ENCODE measurements around the gene EPS15.
"Not testable (repeated sequence)": the region's sequence is repeated elsewhere in the genome, so short reads cannot be mapped to it uniquely, and the experiment has no call there.

The EPS15 gene

DNA sequence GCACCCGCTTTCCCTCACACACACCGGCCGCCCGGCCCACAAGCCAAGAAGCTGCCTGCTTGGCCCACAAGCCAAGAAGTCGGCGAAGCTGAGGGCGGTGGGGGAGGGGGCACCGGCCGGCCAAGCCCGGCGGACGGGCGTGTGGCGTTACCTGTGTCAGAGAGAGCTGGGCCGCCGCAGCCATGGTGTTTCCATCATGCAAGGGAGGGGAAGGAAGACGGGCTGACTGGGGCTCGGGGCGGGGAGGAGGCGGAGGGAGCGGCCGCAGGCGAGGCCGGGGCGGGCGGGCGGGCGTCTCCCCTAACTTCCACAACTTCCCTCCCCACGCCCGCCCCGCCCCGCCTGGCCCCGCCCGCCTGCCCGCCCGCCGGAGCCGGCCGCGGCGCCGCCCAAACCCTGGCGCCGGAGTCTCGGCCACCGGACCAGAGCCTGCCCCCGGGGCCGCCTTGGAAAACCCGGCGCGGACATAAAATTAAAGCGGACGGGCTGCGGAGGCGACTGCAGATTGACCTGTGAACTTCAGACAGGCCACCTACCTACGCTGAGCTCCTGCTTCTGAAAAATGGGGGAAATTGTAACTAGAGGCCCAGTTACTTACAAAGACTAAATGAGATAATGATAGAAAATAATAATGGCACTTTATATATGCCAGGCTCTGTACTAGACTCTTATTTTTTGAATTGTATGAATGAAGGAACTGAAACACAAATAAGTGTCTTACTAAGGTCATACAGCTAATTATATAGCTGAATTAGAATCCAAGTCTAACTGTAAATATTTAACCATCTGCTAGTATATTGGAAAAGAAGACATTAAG, at the start of gene EPS15:
TSS of gene EPS15 (minus strand) at position 219 of the 817 bp plus-strand sequence. CDS start at position 184, 35 bp downstream.
- no peak for DNase-seq (ENCODE audit: low read depth)

DNA sequence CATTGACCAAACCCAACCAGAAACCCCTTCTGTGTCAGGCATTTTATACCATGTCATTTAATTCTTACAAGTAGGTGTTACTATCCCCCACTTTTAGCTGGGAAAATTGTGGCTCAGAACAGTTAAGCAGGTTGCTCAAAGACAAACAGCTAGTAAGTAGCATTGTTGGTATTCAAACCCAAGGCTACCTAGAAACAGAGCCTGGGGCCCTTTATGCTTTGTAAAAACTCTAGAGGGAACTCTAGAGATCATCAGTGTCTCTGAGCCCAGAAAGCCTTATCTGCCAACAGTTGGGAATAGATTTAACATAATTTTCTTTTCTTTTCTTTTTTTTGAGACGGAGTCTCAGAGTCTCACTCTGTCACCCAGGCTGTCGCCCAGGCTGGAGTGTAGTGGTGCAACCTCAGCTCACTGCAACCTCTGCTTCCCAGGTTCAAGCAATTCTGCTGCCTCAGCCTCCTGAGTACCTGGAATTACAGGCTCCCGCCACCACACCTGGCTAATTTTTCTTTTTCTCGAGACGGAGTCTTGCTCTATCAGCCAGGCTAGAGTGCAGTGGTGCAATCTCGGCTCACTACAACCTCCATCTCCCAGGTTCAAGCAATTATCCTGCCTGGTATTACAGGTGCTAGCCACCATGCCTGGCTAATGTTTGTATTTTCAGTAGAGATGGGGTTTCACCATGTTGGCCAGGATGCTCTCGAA, 49.3 kb upstream of the EPS15 start:
- DNase-seq (ENCODE audit: low read depth): no peak

DNA sequence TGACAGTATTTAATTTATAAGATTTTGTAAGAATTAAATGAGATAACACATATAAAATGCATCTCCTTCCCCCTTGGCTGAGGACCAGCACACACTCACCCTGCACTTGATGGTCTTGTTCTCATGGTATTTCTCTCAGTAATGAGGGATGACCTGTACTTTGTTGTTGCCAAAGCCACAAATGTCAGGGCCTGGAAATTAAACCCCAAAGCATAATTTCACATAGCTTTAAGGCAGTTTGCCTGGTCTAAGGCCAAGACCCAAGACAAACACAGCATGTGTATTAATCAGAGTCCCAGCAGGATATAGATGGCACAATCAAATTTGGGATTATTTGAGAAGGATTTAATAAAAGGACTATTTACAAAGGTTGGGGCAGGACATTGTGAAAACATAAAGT, 48.6 kb upstream of the EPS15 start:
- peak; percentile 92 for DNase-seq (ENCODE audit: low read depth)

DNA sequence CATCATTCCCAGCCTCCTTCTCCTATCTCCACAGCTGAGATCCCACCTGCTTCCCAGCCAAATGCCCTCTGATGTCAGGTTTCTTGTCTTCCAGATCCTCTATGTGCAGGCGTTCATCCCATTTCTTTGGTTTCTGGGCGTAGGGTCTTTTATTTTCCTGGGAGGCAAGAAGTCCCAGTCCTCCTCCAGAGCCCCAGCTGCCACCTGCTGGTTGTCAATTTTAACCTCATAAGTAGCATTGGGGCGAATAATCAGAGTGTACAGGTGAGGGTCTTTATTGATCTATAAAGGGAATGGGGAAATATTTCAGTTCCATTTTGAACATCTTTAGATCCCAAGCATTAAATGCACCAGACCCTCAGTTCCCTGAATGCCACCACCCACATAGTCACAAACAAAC, 47.2 kb upstream of the EPS15 start:
- DNase-seq (ENCODE audit: low read depth): no peak

DNA sequence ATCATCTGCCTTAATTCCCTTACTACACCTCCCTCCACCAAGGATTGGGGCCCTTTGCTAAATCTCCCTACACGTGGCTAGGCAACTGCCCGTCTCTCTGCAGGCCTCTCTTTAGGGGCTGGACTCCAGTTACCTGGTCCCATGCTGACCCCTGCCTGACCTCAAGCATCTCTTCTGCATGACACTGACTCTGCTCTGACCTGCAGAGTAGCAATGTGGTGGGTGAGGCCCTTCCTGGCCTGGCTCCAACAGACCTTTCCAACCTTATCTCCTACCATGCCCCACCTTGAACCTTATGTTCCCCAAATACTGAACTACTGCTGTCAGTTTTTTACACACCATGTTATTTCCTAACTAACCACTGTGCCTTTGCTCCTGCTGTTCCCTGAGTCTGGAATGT, 45.9 kb upstream of the EPS15 start:
- DNase-seq (ENCODE audit: low read depth): no peak

DNA sequence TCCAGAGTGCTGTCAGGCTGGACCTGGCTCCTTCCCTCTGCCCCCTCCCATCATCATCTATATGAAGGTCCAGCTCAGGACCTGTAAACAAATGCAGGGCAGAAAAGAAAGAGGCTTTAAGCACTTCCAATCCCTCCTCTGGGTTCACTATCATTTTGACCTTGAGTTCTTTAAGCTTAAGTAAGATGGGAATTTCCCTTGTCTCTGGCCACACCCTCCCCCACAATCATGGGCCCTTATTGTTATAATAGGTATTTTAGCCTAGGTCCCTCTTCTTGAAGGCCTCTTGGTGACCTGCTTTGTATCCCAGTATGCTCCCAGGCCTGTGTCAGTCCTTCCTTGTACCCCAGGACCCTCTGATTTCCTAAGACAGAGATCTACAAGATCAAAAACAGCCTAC, 45.1 kb upstream of the EPS15 start:
- DNase-seq (ENCODE audit: low read depth): no peak

DNA sequence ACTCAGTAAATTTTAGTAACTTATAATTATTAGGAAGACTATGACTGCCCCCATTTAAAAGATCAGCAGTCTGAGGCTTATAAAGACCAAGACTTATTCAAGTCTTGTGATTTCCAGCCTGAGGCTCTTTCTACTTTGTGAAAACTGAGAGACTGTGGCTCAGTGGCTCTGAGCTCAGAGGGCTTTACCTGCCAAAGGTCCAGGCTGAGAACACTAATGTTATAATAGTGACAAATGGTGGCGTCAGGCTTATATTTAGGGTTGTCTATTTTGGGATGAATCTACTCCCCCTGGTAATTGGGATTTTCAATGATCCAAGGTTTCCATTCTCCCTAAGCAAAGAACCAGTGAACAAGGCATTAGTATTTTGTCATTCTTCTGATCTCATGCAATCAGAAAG, 42.6 kb upstream of the EPS15 start:
- no peak for DNase-seq (ENCODE audit: low read depth)

DNA sequence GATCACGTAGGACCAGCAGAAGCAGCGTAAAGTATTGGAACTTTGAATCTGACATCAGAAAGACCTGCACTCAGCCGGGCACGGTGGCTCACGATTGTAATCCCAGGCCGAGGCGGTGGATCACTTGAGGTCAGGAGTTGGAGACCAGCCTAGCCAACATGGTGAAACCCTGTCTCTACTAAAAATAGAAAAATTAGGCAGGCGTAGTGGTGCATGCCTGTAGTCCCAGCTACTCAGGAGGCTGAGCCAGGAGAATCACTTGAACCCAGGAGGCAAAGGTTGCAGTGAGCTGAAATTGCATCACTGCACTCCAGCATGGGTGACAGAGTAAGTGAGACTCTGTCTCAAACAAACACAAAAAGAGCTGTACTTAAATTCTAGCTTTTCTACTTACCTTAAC, 41.8 kb upstream of the EPS15 start:
- DNase-seq (ENCODE audit: low read depth): not testable (repeated sequence)

DNA sequence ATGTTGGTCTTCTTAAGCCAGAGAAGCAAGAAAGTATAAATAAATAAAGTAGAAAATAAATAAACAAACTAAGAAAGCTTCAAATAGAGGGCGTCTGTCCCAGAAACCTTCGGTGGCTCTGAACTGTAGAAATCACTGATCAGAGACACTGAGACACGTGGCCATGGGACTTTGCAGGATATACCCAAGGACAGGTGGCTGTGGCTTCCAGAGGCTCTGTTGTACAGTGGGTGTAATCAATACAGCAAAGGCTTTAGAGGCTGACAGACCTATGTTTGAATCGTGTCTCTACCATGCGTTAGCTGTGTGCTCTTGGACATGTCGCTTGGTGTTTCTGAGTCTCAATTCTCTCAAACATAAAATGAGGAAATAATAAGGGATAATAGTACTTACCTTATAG, 41.0 kb upstream of the EPS15 start:
- DNase-seq (ENCODE audit: low read depth): no peak

DNA sequence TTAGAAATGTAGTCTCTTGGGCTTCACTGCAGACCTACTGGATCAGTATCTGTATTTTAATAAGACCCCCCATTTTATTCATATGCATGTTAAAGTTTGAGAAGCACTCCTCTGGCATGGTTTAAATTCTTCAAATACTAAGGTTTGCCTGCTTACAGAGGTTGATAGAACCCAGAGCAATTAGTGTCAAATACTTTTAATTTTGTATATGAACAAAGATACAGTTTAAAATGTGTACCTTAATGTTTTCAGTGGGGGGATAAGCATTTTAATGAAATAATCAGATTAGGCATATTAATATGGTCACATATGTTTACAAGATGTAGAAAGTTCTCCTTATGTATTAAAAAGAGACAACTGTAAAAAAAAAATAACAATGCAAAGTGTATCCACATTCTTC, 40.4 kb upstream of the EPS15 start:
- DNase-seq (ENCODE audit: low read depth): no peak

DNA sequence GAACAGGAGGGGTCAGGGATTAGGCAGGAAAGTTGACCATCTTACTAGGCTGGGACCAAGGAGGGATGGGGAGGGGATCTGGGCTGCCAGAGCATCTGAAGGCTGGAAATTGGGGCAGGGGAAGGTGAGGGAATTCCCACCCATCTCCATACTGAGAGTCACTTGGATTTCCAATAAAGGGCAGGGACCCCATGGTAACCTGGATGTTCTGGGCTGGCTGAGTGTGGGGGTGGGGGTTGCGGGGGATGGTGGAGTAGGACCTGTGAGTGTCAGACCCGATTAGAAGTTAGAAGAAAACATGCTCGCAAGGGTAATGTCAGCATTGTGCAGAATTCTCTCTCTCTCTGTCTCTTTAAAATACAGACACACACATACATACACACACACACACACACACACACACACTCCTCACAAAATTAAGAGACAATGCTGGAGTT, 40.0 kb upstream of the EPS15 start:
- no peak for DNase-seq (ENCODE audit: low read depth)

DNA sequence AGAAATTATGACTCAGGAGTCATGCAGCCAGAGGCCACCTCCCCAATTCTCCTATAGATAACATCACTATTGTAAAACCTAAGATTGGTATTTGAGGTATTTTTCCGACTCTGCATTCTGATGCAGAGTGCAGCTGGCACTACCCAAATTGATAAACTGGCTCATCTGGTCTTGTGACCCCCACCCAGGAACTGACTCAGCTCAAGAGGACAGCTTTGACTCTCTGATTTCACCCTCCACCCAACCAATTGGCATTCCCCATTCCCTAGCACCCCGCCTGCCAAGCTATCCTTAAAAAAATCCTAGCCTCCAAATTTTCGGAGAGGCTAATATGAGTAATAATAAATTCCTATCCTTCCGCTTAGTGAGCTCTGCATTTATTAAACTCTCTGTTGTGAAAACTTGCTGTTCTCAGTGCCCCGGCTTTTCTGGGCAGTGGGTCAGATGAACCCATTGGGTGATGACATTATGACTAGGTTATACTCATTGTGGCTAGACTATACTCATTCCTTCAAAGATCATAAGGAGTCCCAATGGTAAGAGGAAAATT, 39.4 kb upstream of the EPS15 start:
- DNase-seq (ENCODE audit: low read depth): no peak

DNA sequence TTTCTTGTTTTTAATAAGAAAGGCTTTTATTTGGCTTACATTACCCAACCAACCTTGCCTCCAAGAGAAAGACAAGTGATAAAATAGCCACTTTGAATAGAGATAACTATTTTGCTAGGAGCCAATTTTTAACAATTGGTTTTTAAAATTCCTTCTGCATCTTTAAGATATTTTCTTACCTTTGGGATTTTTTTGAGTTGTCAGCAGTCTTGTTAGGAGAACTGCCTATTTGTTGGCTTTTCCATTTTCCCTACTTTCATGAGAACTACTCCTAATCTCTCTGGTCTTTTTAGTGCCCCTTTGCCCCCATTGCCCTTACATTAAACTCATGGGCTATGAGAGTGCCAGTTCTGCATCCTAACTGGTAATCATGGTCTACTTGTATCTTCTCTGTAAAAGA, 38.1 kb upstream of the EPS15 start:
- DNase-seq (ENCODE audit: low read depth): no peak

DNA sequence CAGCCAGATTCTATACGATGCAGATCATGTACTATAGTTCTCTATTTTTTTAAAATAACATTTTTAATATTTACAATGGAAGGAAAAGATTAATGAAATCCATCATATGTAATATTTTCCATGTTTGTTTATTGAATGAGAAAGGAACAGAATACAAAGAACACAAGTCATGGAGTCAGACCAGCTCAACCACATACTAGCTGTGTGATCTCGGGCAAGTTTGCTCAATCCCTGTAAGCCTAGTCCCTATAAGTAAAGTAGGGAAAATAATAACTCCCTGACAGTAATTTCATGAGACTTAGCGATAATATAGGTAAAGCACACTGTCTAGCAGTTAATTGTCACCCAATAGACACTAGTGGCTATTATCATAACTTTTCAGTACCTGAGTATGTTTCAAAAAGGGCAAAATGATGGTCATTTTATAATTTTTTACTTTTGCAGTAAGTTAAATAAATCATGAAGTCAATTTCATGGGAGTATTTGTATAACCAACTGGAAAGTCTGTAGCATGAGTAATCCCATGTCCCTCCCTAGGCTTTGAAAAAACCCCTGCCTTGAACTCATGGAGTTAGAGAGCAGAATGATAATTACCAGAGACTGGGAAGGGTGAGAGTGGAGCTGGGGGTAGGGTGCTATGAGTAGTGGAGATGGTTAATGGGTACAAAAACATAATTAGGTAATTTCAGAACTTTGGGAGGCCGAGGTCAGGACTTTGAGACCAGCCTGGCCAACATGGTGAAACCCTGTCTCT, 37.0 kb upstream of the EPS15 start:
- DNase-seq (ENCODE audit: low read depth): no peak

DNA sequence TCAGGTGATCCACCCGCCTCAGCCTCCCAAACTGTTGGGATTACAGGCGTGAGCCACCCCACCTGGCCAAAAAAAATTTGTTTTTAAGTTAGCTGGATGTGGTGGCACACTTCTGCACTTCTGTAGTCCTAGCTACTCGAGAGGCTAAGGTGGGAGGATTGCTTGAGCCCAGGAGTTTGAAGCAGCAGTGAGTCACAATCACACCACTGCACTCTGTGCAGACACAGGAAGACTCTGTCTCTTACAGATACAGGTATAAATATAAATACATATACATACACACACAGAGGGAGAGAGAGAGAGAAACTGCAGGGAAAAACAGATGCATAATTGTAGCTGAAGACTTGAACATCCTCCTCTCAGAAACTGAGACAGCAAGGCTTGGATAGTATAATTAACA, 34.8 kb upstream of the EPS15 start:
- DNase-seq (ENCODE audit: low read depth): no peak

DNA sequence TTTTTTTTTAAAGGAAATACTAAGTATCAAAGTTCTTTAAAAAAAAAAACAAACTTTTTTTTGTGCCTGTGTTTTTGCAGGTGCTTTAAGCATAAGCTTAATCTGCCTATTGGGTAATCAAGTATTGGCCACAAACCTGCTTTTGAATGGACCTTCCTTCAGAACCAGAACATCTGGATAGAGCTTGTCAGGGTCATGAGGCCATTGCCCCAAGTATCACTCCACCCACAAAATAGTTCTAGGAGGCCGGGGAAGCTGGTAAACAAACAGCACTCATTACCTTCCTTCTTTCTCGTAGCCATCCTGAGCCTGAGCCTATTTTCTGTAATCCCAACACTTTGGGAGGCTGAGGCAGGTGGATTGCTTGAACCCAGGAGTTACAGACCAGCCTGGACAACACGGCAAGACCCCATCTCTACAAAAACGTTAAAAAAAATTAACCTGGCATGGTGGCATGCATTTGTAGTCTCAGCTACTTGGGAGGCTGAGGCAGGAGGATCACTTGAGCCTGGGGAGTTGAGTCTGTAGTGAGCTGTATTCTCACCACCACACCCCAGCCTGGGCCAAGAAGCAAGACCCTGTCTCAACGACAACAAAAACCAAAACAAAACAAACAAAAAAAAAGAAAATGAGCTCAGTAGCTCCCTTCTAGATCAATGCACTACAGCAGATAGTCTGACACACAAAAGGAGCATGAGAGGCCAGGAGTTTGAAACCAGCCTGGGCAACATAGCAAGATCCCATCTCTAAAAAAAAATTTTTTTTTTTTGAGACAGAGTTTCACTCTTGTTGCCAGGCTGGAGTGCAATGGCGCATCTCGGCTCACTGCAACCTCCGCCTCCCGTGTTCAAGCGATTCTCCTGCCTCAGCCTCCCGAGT, 34.1 kb upstream of the EPS15 start:
- DNase-seq (ENCODE audit: low read depth): no peak

DNA sequence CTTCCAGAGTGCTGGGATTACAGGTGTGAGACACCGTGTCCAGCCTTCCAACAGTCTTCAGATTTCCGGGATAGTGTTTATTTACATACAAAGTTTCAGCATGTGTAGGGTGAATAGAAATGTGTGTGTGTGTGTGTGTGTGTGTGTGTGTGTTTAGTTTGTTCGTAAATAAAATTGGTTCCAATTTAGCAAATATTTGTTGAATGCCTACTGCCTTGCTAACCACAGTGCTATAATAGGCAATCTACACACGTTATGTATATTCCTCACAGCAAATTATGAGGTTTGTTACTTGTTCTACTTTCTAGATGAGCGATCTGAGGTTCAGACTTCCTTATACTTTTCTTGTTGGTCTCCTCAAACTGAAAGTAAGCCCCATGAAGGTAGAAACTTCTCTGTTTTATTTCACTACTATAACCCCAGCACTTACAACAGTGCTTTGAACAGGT, 32.8 kb upstream of the EPS15 start:
- DNase-seq (ENCODE audit: low read depth): no peak

DNA sequence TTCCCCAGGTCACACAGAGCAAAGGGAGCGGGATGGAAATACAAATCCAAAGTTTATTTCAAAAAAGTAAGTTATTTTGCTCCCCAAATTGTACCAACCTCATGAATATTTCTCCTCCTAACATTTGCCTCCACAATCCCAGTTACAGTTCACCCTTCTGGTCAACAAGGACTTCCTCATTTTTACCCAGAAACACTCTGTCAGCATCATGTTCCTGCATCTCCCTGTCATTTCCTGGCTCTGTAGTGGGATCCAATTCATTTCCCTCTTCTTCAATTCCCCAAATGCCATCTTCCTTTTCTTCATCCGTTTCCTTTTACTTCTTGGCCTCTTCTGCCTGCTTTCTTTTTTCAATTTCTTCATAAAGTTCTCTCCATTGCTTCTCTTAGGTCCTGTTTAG, 32.0 kb upstream of the EPS15 start:
- no peak for DNase-seq (ENCODE audit: low read depth)

DNA sequence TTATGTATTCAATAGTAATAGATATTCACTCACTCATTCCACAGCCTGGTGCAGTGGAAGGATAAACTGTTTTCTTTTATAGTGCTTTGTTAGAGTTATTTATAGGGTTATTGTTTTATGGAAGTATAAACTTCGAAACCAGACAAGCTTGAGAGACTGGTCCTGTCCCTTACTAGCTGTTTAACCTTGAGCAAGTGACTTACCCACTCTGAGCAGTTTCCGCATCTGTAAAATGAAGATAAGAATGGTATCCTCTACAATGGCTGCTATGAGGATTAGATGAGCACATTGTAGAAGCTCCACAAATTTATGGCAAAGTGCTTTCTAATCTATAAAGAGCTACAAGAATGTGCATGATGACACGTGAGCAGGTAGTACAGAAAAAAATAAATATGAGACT, 30.8 kb upstream of the EPS15 start:
- no peak for DNase-seq (ENCODE audit: low read depth)

DNA sequence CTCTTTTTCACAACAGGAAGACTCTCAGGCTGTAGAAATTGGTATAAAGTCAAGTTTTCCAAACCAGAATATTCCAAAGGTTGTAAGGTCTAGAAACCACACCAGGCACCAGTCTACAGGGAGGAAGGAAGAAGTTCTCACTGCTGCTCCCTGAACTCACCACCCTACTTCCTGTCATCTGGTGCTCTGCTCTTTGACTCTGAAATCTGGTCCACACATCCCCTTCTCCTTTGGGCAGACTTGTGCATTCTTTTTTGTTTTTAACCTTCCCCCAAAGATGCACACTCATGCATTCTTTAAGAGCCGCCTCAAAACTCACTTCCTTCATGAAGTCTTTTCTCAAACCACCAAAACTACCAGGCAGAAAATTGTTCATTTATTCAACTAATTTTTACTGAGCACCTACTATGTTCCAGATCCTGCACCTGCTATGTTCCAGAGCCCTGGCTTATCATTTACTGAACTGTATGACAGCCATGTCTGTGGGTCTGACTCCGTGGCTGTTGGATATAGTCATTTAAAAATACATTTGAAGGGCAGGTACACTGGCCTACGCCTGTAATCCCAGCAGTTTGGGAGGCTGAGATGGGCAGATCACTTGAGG, 30.1 kb upstream of the EPS15 start:
- no peak for DNase-seq (ENCODE audit: low read depth)

DNA sequence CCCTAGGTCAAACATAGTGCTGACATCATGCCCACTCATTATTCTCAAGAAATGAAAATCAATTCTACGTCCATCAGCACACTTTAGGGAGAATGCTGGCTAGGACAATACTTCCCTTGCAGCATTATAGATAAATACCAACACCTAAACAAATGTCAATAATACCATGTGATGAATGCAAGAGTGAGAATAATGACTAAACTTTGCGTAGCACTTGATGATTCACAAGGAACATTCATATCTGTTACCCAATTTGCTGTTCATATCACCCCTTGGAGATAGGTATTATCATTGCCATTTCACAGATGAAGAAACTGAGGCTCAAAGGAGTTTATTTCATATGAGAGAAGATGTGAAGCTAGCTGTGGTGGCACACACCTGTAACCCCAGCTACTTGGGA, 24.8 kb upstream of the EPS15 start:
- DNase-seq (ENCODE audit: low read depth): no peak

Data from GM04503 (cell line).